Placental pericyte (primary cell): ENCODE results near the gene SLC43A1. TPM values are rescaled to one million over a fixed set of nuclear protein-coding genes. Genes with fewer than 3 reads are reported as not detected.

Source experiments
- small RNA-seq: library from RNA; depleted of rRNA; stranded (forward); fragments of <200 nt; gene quantifications from one replicate; pipeline ENCODE3, GENCODE V24; 2012; ENCODE audit warnings: low replicate concordance
- total RNA-seq: library from RNA; depleted of rRNA; stranded (reverse); fragments of >200 nt; gene quantifications from 2 replicates; pipeline ENCODE4 v1.2.3, GENCODE V29; 2012

The SLC43A1 gene
- total RNA-seq: 13.2 and 34.4 TPM in 2 replicates

DNA sequence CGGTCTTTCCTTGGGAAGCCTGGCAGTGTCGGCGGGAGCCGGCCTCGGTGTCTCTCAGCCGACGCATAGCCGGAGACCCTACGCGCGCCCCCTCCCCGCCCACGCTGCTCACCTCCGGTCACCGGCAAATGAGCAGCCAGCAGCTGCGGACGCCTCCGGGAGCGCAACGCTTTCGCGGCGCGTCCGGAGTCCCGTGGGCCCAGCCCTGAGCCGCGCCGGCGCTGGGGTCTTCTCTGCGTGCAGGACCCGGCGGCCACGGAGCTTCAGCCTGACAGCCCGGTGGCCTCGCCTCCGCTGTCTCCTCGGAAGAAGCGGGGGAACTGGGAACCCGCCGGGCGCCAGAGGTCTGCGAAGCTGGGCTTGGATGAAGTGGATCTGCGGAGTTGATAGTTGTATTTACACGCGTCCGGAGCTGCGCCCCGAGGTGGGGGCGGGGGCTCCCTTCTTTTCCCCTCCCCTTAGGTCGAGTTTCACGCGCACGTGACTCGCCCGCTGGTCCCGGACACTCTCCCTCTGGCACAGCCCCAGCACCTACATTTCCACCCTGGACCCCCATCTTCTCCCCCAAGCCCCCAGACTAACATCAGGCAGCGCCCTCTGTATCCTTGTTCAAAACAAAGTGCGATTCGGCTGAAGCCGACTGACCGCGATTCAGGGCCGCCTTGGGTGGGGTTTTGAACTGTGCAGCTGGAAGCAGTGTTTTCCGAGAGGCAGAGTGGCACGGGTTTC, at the start of gene SLC43A1:
TSS of gene SLC43A1 (minus strand) at position 371 of the 729 bp plus-strand sequence. CDS start 1,591 bp downstream, outside the sequence.

GRCh38 chr11:57536947-57537619, 21.6 kb upstream of the SLC43A1 start, which contains the start of gene SMTNL1:
TSS of gene SMTNL1 (plus strand) at chr11:57537595. CDS start at chr11:57542643, 5,048 bp downstream.

DNA sequence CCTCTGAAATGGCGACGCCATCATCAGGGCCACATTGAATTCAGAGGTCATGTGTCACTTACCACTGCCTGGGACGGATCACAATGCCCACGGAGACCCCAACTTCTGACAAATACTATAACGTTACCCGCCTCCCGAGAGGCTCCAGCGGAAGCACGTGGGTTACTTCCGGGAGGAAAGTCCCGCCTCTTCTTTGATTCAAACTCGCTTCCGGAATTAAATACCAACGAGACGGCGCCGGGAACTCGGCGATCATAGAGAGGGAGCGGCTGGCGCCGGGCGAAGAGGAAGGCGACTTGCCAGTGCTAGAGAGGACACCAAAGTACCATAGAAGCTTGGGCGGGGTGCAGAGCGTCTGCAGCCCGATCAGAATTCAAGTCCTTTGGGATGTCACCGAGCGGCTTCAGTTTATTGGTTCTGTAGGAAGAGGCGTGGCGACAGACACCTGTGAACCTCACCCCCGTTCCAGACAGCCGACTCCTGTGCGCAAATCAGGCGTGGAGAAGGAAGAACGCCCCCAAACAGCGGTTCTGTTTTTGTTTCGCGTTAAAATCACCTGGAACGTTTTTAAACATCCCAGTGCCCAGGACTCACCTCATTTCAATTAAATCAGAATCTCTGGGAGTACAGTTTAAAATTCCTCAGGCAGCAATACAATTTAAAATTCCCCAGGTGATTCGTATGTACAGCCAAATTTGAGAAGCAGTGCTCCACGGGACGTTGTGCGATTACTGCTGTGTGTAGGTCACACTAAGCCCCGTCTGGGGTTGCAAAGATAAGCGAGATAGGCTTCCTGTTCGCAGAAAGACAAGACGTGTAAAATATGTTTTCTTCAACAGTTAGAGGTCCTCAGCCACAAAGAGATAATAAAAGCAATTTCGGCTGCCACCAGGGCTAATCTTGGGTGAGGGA, 15.3 kb upstream of the SLC43A1 start, which contains the start of gene TIMM10:
TSS of gene TIMM10 (minus strand) at position 159 of the 912 bp plus-strand sequence. CDS start 565 bp downstream, outside the sequence.

GRCh38 chr11:57460022-57460757, 55.3 kb downstream of the SLC43A1 start, which contains the start of gene RTN4RL2:
TSS of gene RTN4RL2 (plus strand) at chr11:57460528. CDS start at chr11:57460866, 338 bp downstream.

Small RNA genes within 50 kb of the gene (small RNA-seq; reads per million reads assigned to genes)
- gene RN7SL605P: not detected
- gene RNA5SP341: not detected

Other genes with a start within 250 kb of the SLC43A1 start
- gene TNKS1BP1, start 190.8 kb downstream of the SLC43A1 start, total RNA-seq: 76.8 and 95.2 TPM in 2 replicates
- 89.5 and 116 TPM in 2 replicates for gene SSRP1, start 179.8 kb downstream of the SLC43A1 start, total RNA-seq
- not detected in 2 replicates for gene P2RX3, start 177.3 kb downstream of the SLC43A1 start, total RNA-seq
- gene PRG3, start 134.6 kb downstream of the SLC43A1 start, total RNA-seq: not detected in 2 replicates
- gene PRG2, start 125.1 kb downstream of the SLC43A1 start, total RNA-seq: 0.14 TPM in 1 of 2 replicates, not detected in the other
- 40.2 and 70.2 TPM in 2 replicates for gene SLC43A3, start 88.6 kb downstream of the SLC43A1 start, total RNA-seq
- under 0.01 TPM in 1 of 2 replicates, not detected in the other for gene RTN4RL2, start 55.2 kb downstream of the SLC43A1 start, total RNA-seq
- gene TIMM10, start 15.1 kb upstream of the SLC43A1 start, total RNA-seq: 22.1 and 27.9 TPM in 2 replicates
- not detected in 2 replicates for gene SMTNL1, start 21.9 kb upstream of the SLC43A1 start, total RNA-seq
- 39.4 and 57.1 TPM in 2 replicates for gene UBE2L6, start 52.0 kb upstream of the SLC43A1 start, total RNA-seq
- gene SERPING1, start 82.0 kb upstream of the SLC43A1 start, total RNA-seq: 1.6 and 16.4 TPM in 2 replicates
- 0.14 TPM in 1 of 2 replicates, not detected in the other for gene YPEL4, start 134.2 kb upstream of the SLC43A1 start, total RNA-seq
- 16.0 and 25.8 TPM in 2 replicates for gene CLP1, start 142.1 kb upstream of the SLC43A1 start, total RNA-seq
- 56.7 and 77.9 TPM in 2 replicates for gene ZDHHC5, start 152.4 kb upstream of the SLC43A1 start, total RNA-seq
- gene MED19, start 196.5 kb upstream of the SLC43A1 start, total RNA-seq: 10.3 and 15.3 TPM in 2 replicates
- 88.0 and 89.0 TPM in 2 replicates for gene TMX2, start 196.9 kb upstream of the SLC43A1 start, total RNA-seq
- 56.7 and 79.7 TPM in 2 replicates for gene SELENOH, start 225.8 kb upstream of the SLC43A1 start, total RNA-seq
- gene BTBD18, start 236.1 kb upstream of the SLC43A1 start, total RNA-seq: not detected in 2 replicates
- gene CTNND1, start 246.1 kb upstream of the SLC43A1 start, total RNA-seq: 108 and 195 TPM in 2 replicates